Measurements from ENCODE around the gene PON2.
"Not testable (repeated sequence)": the region's sequence is repeated elsewhere in the genome, so short reads cannot be mapped to it uniquely, and the experiment has no call there.

Gene PON2

GRCh38 chr7:95398155-95398940, 36.5 kb downstream of the PON2 start:
- peak; percentile 25 for DNase-seq

GRCh38 chr7:95397381-95397780, 37.4 kb downstream of the PON2 start:
- no peak for DNase-seq

- DNase-seq = peak; percentile 31
Observed at GRCh38 chr7:95396136-95397032, 38.4 kb downstream of the PON2 start, which contains the start of gene PON3. Gene PON3 (minus strand): TSS chr7:95396375. CDS start chr7:95396350, 25 bp downstream.

- DNase-seq = no peak
Observed at GRCh38 chr7:95395755-95396135, 39.1 kb downstream of the PON2 start.

GRCh38 chr7:95394370-95394769, 40.5 kb downstream of the PON2 start:
- no peak for DNase-seq

- no peak for DNase-seq
Observed at GRCh38 chr7:95391761-95392160, 43.1 kb downstream of the PON2 start.

- no peak for DNase-seq
Observed at GRCh38 chr7:95389516-95389915, 45.3 kb downstream of the PON2 start.

GRCh38 chr7:95379457-95379856, 55.4 kb downstream of the PON2 start:
- not testable (repeated sequence) for DNase-seq

- no peak for DNase-seq
Observed at GRCh38 chr7:95376632-95377400, 58.0 kb downstream of the PON2 start.

- no peak for DNase-seq
Observed at GRCh38 chr7:95375591-95376257, 59.1 kb downstream of the PON2 start.

- no peak for DNase-seq
Observed at GRCh38 chr7:95373323-95373722, 61.5 kb downstream of the PON2 start.

GRCh38 chr7:95368235-95368634, 66.6 kb downstream of the PON2 start:
- no peak for DNase-seq

- DNase-seq = no peak
Observed at GRCh38 chr7:95367606-95368005, 67.2 kb downstream of the PON2 start.

- DNase-seq = no peak
Observed at GRCh38 chr7:95365151-95365550, 69.7 kb downstream of the PON2 start.

GRCh38 chr7:95357623-95358022, 77.2 kb downstream of the PON2 start:
- DNase-seq = no peak

Data from NCI-H2171 (cell line).